ENCODE results near the gene TAAR5.

TAAR5 gene

GRCh38 chr6:132548746-132549463 lies 40.6 kb downstream of the TAAR5 start:
- H3K36me3 Mint-ChIP-seq (ENCODE audit: low read depth) = no peaks in the 10 kb centered on the region
- peaks cover under 1% of the 10 kb centered on the region for H3K4me1 Mint-ChIP-seq
- H3K4me3 Mint-ChIP-seq = no peak overlapping the region
- no peak for DNase-seq
- H3K27ac Mint-ChIP-seq = no peak overlapping the region
- TF ChIP-seq, protein P1, sequence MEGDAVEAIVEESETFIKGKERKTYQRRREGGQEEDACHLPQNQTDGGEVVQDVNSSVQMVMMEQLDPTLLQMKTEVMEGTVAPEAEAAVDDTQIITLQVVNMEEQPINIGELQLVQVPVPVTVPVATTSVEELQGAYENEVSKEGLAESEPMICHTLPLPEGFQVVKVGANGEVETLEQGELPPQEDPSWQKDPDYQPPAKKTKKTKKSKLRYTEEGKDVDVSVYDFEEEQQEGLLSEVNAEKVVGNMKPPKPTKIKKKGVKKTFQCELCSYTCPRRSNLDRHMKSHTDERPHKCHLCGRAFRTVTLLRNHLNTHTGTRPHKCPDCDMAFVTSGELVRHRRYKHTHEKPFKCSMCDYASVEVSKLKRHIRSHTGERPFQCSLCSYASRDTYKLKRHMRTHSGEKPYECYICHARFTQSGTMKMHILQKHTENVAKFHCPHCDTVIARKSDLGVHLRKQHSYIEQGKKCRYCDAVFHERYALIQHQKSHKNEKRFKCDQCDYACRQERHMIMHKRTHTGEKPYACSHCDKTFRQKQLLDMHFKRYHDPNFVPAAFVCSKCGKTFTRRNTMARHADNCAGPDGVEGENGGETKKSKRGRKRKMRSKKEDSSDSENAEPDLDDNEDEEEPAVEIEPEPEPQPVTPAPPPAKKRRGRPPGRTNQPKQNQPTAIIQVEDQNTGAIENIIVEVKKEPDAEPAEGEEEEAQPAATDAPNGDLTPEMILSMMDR (IDR thresholded peaks at IDR 0.05) = no peak
- no peaks in the 10 kb centered on the region for H3K9me3 Mint-ChIP-seq
- peaks cover 6% of the 10 kb centered on the region for H3K27me3 Mint-ChIP-seq (ENCODE audit: low read depth, poor library complexity)

GRCh38 chr6:132544826-132545225 lies 44.7 kb downstream of the TAAR5 start:
- H3K36me3 Mint-ChIP-seq (ENCODE audit: low read depth) = no peaks in the 10 kb centered on the region
- H3K4me1 Mint-ChIP-seq = peaks cover 7% of the 10 kb centered on the region
- no peaks in the 10 kb centered on the region for H3K9me3 Mint-ChIP-seq
- H3K27me3 Mint-ChIP-seq (ENCODE audit: low read depth, poor library complexity) = peaks cover 3% of the 10 kb centered on the region
- TF ChIP-seq, protein P1 (IDR thresholded peaks at IDR 0.05) = no peak
- H3K4me3 Mint-ChIP-seq = no peak overlapping the region
- DNase-seq = no peak
- H3K27ac Mint-ChIP-seq = no peak overlapping the region

All from nephron progenitor cell (in vitro differentiated cells).